Panc1 (cell line): ENCODE results near the gene CNOT1. TPM values are rescaled to one million over a fixed set of nuclear protein-coding genes. Genes with fewer than 3 reads are reported as not detected.

Experiments
- ATAC-seq: fragments of 200-7000 bp; cut with Tn5 transposase; 2 replicates; pipeline ENCODE4 v1.9.1; 2020; ENCODE audit warnings: mild to moderate bottlenecking, moderate library complexity
- BruUV-seq: library from RNA; stranded (reverse); fragments of 400-500 nt; replicated peaks from 2 replicates; lab custom pipeline; 2021; lab: Mats Ljungman, UMichigan
- CTCF ChIA-PET: fragments of 300-600 bp; sonication (Branson Sonifier 250); formaldehyde crosslinking; loops from one replicate; lab custom pipeline; 2022; ENCODE audit warnings: antibody characterized with exemption; lab: Charles Lee
- POLR2A ChIA-PET: fragments of 300-600 bp; sonication (Branson Sonifier 250); formaldehyde crosslinking; loops from one replicate; lab custom pipeline; 2022; ENCODE audit warnings: antibody characterized with exemption; lab: Charles Lee
- DNase-seq: peaks from one replicate; pipeline ENCODE4 v3.0.0-alpha.2; 2010; ENCODE audit warnings: low read depth, low spot score
- H3K27ac ChIP-seq: 2 replicates; pipeline ENCODE4 v1.5.1; 2011; ENCODE audit warnings: mild to moderate bottlenecking, low read length, inconsistent platforms
- H3K27me3 ChIP-seq: fragments of 200-500 bp; sonication (Bioruptor generic); 2 replicates; pipeline ENCODE4 v1.6.0; 2014; ENCODE audit warnings: low read length, inconsistent platforms; ENCODE audit not compliant: control insufficient read depth, insufficient read depth
- H3K36me3 ChIP-seq: fragments of 200-500 bp; sonication (Bioruptor generic); 2 replicates; pipeline ENCODE4 v1.5.1; 2014; ENCODE audit warnings: inconsistent platforms, mild to moderate bottlenecking, low read length, moderate library complexity; ENCODE audit not compliant: control insufficient read depth, insufficient read depth
- H3K4me1 ChIP-seq: 2 replicates; pipeline ENCODE4 v1.5.1; 2011; ENCODE audit warnings: inconsistent platforms, mild to moderate bottlenecking, low read length, moderate library complexity; ENCODE audit not compliant: control insufficient read depth, insufficient read depth
- H3K4me3 ChIP-seq, 2 experiments: 2 replicates each; pipeline ENCODE4 v1.5.1; 2011 to 2012; ENCODE audit warnings: low read depth in 2 of 2, low read length in 2 of 2, mild to moderate bottlenecking in 2 of 2, inconsistent platforms in 1 of 2, moderate library complexity in 1 of 2
- H3K9me3 ChIP-seq: fragments of 200-500 bp; sonication (Bioruptor generic); 2 replicates; pipeline ENCODE4 v1.5.1; 2014; ENCODE audit warnings: low read depth, mild to moderate bottlenecking, inconsistent platforms, low read length, moderate library complexity; ENCODE audit not compliant: control insufficient read depth, insufficient read depth
- POLR2AphosphoS5 ChIP-seq: IDR thresholded peaks from 2 replicates; pipeline ENCODE4 v1.6.1; 2012; ENCODE audit warnings: mild to moderate bottlenecking, low read depth, low read length, moderate library complexity
- SIN3A ChIP-seq: IDR thresholded peaks from 2 replicates; pipeline ENCODE4 v1.6.1; 2012; ENCODE audit warnings: low read depth, mild to moderate bottlenecking, low read length, moderate library complexity, borderline replicate concordance; ENCODE audit not compliant: insufficient read depth
- TCF7L2 ChIP-seq: IDR thresholded peaks from 2 replicates; pipeline ENCODE4 v1.6.1; 2011; ENCODE audit warnings: mild to moderate bottlenecking, low read depth, low read length, inconsistent platforms
- in situ Hi-C: cut with HindIII; loops from 2 replicates; pipeline ENCODE4 v1.10.0; 2016; ENCODE audit warnings: low sequenced_read_pairs, low pct_unique_long_range_greater_than_20kb
- intact Hi-C: fragments of 100-400 bp; cut with micrococcal nuclease; formaldehyde crosslinking; loops from one replicate; pipeline ENCODE4 v1.10.0; 2022; ENCODE audit not compliant: unreplicated experiment
- total RNA-seq: library from RNA; stranded (reverse); gene quantifications from one replicate; pipeline ENCODE4 v1.2.1, GENCODE V29; 2021; ENCODE audit not compliant: unreplicated experiment
- TF ChIP-seq, protein P1 (sequence below): fragments of 450-650 bp; IDR thresholded peaks from 2 replicates; pipeline ENCODE4 v1.5.1; 2017; ENCODE audit warnings: mild to moderate bottlenecking
- TF ChIP-seq, protein P2 (sequence below), 2 experiments: IDR thresholded peaks; 2 replicates each; pipeline ENCODE4 v1.6.1; 2011 to 2012; ENCODE audit warnings: low read depth in 2 of 2, control low read depth in 1 of 2, low read length in 1 of 2, mild to moderate bottlenecking in 1 of 2, moderate library complexity in 1 of 2; ENCODE audit not compliant: insufficient read depth in 1 of 2

The CNOT1 gene
- total RNA-seq, 1 experiment from 2014 or later: 170 TPM

DNA sequence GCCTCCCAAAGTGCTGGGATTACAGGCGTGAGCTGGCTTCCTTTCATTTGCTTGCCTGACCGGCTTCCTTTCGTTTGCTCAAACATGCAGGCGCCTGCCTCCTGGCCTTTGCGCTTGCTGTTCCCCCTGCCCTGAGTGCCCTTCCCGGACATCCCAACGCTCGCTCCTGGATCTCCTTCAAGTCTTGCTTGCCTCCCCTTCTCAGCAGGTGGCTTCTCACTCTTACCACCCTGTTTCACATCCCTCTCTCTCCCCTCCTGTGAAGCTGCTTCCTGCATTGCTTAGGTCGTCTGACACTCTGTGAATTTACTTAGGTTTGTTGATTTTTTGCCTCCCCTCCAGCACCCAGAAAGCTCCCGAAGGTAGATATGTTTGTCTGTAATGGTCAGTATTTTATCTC is 155.3 kb downstream of the CNOT1 start:
- ChIA-PET CTCF (no interaction called here), POLR2A (no interaction called here)
- Histone ChIP-seq H3K36me3 (no peaks in the 10 kb centered on the region), H3K4me1 (no peaks in the 10 kb centered on the region), H3K9me3 (no peaks in the 10 kb centered on the region), H3K4me3 (no peak overlapping the region), H3K27ac (no peak overlapping the region), H3K27me3 (no peaks in the 10 kb centered on the region)
- DNase-seq (no peak), ATAC-seq (no peak)
- TF ChIP-seq, protein P1, sequence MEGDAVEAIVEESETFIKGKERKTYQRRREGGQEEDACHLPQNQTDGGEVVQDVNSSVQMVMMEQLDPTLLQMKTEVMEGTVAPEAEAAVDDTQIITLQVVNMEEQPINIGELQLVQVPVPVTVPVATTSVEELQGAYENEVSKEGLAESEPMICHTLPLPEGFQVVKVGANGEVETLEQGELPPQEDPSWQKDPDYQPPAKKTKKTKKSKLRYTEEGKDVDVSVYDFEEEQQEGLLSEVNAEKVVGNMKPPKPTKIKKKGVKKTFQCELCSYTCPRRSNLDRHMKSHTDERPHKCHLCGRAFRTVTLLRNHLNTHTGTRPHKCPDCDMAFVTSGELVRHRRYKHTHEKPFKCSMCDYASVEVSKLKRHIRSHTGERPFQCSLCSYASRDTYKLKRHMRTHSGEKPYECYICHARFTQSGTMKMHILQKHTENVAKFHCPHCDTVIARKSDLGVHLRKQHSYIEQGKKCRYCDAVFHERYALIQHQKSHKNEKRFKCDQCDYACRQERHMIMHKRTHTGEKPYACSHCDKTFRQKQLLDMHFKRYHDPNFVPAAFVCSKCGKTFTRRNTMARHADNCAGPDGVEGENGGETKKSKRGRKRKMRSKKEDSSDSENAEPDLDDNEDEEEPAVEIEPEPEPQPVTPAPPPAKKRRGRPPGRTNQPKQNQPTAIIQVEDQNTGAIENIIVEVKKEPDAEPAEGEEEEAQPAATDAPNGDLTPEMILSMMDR: no peak
- TF ChIP-seq, protein P2, sequence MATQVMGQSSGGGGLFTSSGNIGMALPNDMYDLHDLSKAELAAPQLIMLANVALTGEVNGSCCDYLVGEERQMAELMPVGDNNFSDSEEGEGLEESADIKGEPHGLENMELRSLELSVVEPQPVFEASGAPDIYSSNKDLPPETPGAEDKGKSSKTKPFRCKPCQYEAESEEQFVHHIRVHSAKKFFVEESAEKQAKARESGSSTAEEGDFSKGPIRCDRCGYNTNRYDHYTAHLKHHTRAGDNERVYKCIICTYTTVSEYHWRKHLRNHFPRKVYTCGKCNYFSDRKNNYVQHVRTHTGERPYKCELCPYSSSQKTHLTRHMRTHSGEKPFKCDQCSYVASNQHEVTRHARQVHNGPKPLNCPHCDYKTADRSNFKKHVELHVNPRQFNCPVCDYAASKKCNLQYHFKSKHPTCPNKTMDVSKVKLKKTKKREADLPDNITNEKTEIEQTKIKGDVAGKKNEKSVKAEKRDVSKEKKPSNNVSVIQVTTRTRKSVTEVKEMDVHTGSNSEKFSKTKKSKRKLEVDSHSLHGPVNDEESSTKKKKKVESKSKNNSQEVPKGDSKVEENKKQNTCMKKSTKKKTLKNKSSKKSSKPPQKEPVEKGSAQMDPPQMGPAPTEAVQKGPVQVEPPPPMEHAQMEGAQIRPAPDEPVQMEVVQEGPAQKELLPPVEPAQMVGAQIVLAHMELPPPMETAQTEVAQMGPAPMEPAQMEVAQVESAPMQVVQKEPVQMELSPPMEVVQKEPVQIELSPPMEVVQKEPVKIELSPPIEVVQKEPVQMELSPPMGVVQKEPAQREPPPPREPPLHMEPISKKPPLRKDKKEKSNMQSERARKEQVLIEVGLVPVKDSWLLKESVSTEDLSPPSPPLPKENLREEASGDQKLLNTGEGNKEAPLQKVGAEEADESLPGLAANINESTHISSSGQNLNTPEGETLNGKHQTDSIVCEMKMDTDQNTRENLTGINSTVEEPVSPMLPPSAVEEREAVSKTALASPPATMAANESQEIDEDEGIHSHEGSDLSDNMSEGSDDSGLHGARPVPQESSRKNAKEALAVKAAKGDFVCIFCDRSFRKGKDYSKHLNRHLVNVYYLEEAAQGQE (IDR thresholded peaks at IDR 0.05; ENCODE audit: insufficient read depth in 1 of 2, low read depth in 2 of 2, low read length in 1 of 2): no peak
- TF ChIP-seq TCF7L2: no peak
- in situ Hi-C loops: no loop called here
- no TSS peak for BruUV-seq
- intact Hi-C loops: no loop called here

DNA sequence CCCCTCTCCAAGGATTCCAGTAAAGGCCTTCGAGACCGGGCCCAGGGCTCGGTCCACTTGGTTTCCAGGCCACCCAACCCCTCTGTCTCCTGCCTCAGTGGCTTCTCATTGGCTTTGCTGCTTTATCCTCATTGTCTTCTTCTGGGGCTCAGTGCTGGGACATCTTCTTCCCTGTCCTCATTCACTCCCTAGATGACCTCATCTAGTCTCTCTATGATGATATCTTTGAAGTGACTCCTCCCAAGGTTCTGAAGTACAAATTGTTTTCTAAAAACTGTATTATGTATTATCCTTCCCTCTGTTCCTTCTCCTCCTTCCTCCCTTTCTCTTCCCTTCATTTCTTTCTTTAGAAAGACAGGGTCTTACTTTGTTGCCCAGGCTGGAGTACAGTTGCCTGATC is 156.8 kb downstream of the CNOT1 start:
- BruUV-seq: no TSS peak
- no peak overlapping the region for H3K4me3 ChIP-seq
- in situ Hi-C loops (no loop called here), intact Hi-C loops (no loop called here)
- no peak for TF ChIP-seq POLR2AphosphoS5
- no peak for TF ChIP-seq TCF7L2
- TF ChIP-seq SIN3A: no peak
- TF ChIP-seq, protein P1: no peak
- TF ChIP-seq, protein P2 (IDR thresholded peaks at IDR 0.05; ENCODE audit: insufficient read depth in 1 of 2, low read depth in 2 of 2, low read length in 1 of 2): no peak
- ChIA-PET CTCF (interaction anchor here (0.7 kb wide), 1 partner anchor 74 kb away, joined by 3 read pairs; no protein-coding TSS in a partner anchor), POLR2A (no interaction called here)
- no peaks in the 10 kb centered on the region for H3K9me3 ChIP-seq
- no peak for ATAC-seq
- H3K27me3 ChIP-seq: no peaks in the 10 kb centered on the region
- H3K4me1 ChIP-seq: no peaks in the 10 kb centered on the region
- H3K36me3 ChIP-seq: no peaks in the 10 kb centered on the region
- no peak overlapping the region for H3K27ac ChIP-seq
- no peak for DNase-seq
